B cell (primary cell): ENCODE measurements around the gene MAFG. TPM values are rescaled to one million over a fixed set of nuclear protein-coding genes. Genes with fewer than 3 reads are reported as not detected.

Experiments
- ATAC-seq: fragments of 200-7000 bp; cut with Tn5 transposase; one replicate; pipeline ENCODE4 v1.10.0; 2021; ENCODE audit warnings: low read depth, mild to moderate bottlenecking, moderate number of reproducible peaks, moderate library complexity
- CTCF ChIA-PET: fragments of 350-600 bp; sonication (Branson Sonifier 250); formaldehyde crosslinking; loops from one replicate; lab custom pipeline; 2021; ENCODE audit warnings: antibody characterized with exemption, inconsistent platforms; lab: Charles Lee
- POLR2A ChIA-PET: fragments of 350-600 bp; sonication (Branson Sonifier 250); formaldehyde crosslinking; loops from one replicate; lab custom pipeline; 2021; ENCODE audit warnings: antibody characterized with exemption; lab: Charles Lee
- DNase-seq: peaks from one replicate; pipeline ENCODE4 v3.0.0; 2013
- H2AFZ ChIP-seq: 2 replicates; pipeline ENCODE4 v1.6.1; 2012; ENCODE audit warnings: mild to moderate bottlenecking, low read depth, low read length; ENCODE audit not compliant: insufficient read depth, poor library complexity, severe bottlenecking
- H3K27ac ChIP-seq, 2 donors: 1 replicate in 1 of 2; 2 replicates in 1 of 2; pipeline ENCODE4 v1.5.1; 2012 to 2013; ENCODE audit warnings: low read length in 2 of 2, mild to moderate bottlenecking in 2 of 2, moderate library complexity in 1 of 2
- H3K27me3 ChIP-seq, 4 experiments: fragments of 200-600 bp in 1 of 4; sonication (generic) in 1 of 4; replicated peaks in 1 of 4; 1 replicate in 2 of 4; 2 replicates in 2 of 4; pipeline versions ENCODE4 v1.6.1 to v1.7.0; 2013 to 2016; ENCODE audit warnings: low read length in 3 of 4, mild to moderate bottlenecking in 2 of 4, mixed read lengths in 1 of 4, moderate library complexity in 1 of 4; ENCODE audit not compliant: insufficient read depth in 4 of 4, control insufficient read depth in 3 of 4; ENCODE audit errors: control extremely low read depth in 1 of 4
- H3K36me3 ChIP-seq, 2 experiments: replicated peaks in 1 of 2; 1 replicate in 1 of 2; 2 replicates in 1 of 2; pipeline versions ENCODE4 v1.6.1 to v1.7.1; 2013; ENCODE audit warnings: low read length in 1 of 2; ENCODE audit not compliant: insufficient read depth in 2 of 2, control insufficient read depth in 1 of 2; ENCODE audit errors: control extremely low read depth in 1 of 2, extremely low read depth in 1 of 2
- H3K4me1 ChIP-seq, 2 donors: fragments of 200-600 bp in 1 of 2; sonication (generic) in 1 of 2; 1 replicate in 1 of 2; 2 replicates in 1 of 2; pipeline versions ENCODE4 v1.5.1 to v1.6.1; 2013 to 2017; ENCODE audit warnings: low read length in 2 of 2; ENCODE audit not compliant: control insufficient read depth in 2 of 2, insufficient read depth in 2 of 2
- H3K4me2 ChIP-seq: replicated peaks from 2 replicates; pipeline ENCODE3; 2012; ENCODE audit warnings: mild to moderate bottlenecking, low read depth, low read length; ENCODE audit not compliant: poor library complexity, severe bottlenecking
- H3K4me3 ChIP-seq, 5 experiments: fragments of 200-600 bp in 1 of 5; sonication (generic) in 1 of 5; 1 replicate in 3 of 5; 2 replicates in 2 of 5; pipeline versions ENCODE4 v1.5.1 to v1.7.0; 2011 to 2016; ENCODE audit warnings: low read length in 4 of 5, mild to moderate bottlenecking in 4 of 5, low read depth in 2 of 5, control low read depth in 1 of 5, moderate library complexity in 1 of 5; ENCODE audit not compliant: insufficient read depth in 1 of 5; ENCODE audit errors: control extremely low read depth in 1 of 5, extremely low read depth in 1 of 5
- H3K79me2 ChIP-seq: fragments of 200-600 bp; sonication (generic); one replicate; pipeline ENCODE4 v1.6.0; 2016; ENCODE audit warnings: low read length; ENCODE audit not compliant: control insufficient read depth, insufficient read depth
- H3K9ac ChIP-seq: fragments of 200-600 bp; sonication (generic); 2 replicates; pipeline ENCODE4 v1.6.1; 2017; ENCODE audit warnings: mild to moderate bottlenecking, low read length, moderate library complexity
- H3K9me3 ChIP-seq, 3 donors: one replicate each; pipeline versions ENCODE4 v1.6.1 to v1.7.1; 2013; ENCODE audit warnings: low read length in 2 of 3; ENCODE audit not compliant: control insufficient read depth in 2 of 3, insufficient read depth in 1 of 3; ENCODE audit errors: control extremely low read depth in 1 of 3
- H4K20me1 ChIP-seq: 2 replicates; pipeline ENCODE4 v1.6.0; 2012; ENCODE audit warnings: mild to moderate bottlenecking, low read length; ENCODE audit not compliant: insufficient read depth, control insufficient read depth, poor library complexity, severe bottlenecking
- H3K27ac Mint-ChIP-seq: one replicate; pipeline ENCODE4 v1.8.0; 2021; ENCODE audit warnings: mixed read lengths
- H3K27me3 Mint-ChIP-seq: one replicate; pipeline ENCODE4 v1.8.0; 2021; ENCODE audit warnings: mixed read lengths
- H3K4me1 Mint-ChIP-seq: one replicate; pipeline ENCODE4 v1.8.0; 2021; ENCODE audit warnings: mixed read lengths
- H3K4me3 Mint-ChIP-seq: one replicate; pipeline ENCODE4 v1.8.0; 2021; ENCODE audit warnings: mixed read lengths
- H3K9me3 Mint-ChIP-seq: one replicate; pipeline ENCODE4 v1.8.0; 2022; ENCODE audit warnings: mixed read lengths; ENCODE audit not compliant: insufficient read depth
- CTCF ChIP-seq: fragments of 200-600 bp; IDR thresholded peaks from one replicate; pipeline ENCODE4 v1.8.0; 2022; ENCODE audit warnings: antibody characterized with exemption, mild to moderate bottlenecking
- EZH2 ChIP-seq: IDR thresholded peaks from 2 replicates; pipeline ENCODE4 v1.6.1; 2012; ENCODE audit warnings: borderline replicate concordance, low read depth, mild to moderate bottlenecking, moderate library complexity, low read length; ENCODE audit not compliant: insufficient read depth, poor library complexity, severe bottlenecking
- WGBS: methylation state at CpG from one replicate; pipeline ENCODE4 v1.1.5; 2013; ENCODE audit warnings: missing lambda C conversion rate; ENCODE audit not compliant: insufficient coverage; 5-methylcytosine and 5-hydroxymethylcytosine counted together
- intact Hi-C: fragments of 100-400 bp; cut with micrococcal nuclease; formaldehyde crosslinking; loops from one replicate; pipeline ENCODE4 v1.10.0; 2022
- polyA plus RNA-seq: library from polyadenylated mRNA; depleted of rRNA; stranded (reverse); fragments of >200 nt; gene quantifications from 2 replicates; pipeline ENCODE4 v1.2.3, GENCODE V29; 2012
- total RNA-seq, 2 donors: library from RNA; stranded (reverse); fragments of 120-200 nt in 1 of 2; gene quantifications; 1 replicate in 1 of 2; 2 replicates in 1 of 2; pipeline versions ENCODE4 v1.2.3 to v1.2.4, GENCODE V29; 2013 to 2022

Gene MAFG
- total and polyA plus RNA-seq, 2 donors (not counting 1 experiment from before 2014, with no cell fraction given) = 11.4 to 27.9 TPM

- Mint-ChIP-seq H3K4me1 (peaks cover 19% of the 10 kb centered on the region), H3K4me3 (peak overlapping the region; percentile 76), H3K27ac (no peak overlapping the region), H3K27me3 (no peaks in the 10 kb centered on the region), H3K9me3 (no peaks in the 10 kb centered on the region)
- Histone ChIP-seq H3K27me3 (no peaks in the 10 kb centered on the region), H3K9me3 (peaks cover 0 to 3% (median 0%) of the 10 kb centered on the region in 3 donors), H3K4me2 (peak overlapping the region; percentile 71), H3K36me3 (peaks cover 0 to 38% of the 10 kb centered on the region in 2 experiments), H3K9ac (no peak overlapping the region), H2AFZ (no peak overlapping the region), H3K27ac (peak overlapping the region in 1 of 2 donors; percentile 46), H4K20me1 (peaks cover 66% of the 10 kb centered on the region), H3K4me1 (peaks cover 14 to 25% of the 10 kb centered on the region in 2 donors), H3K4me3 (peak overlapping the region in 1 of 5 experiments; percentile 28), H3K79me2 (peaks cover 45% of the 10 kb centered on the region)
- DNase-seq (no peak), ATAC-seq (no peak)
- intact Hi-C loops = loop anchor here (1.0 to 2.0 kb wide), 4 partner anchors 15 to 111 kb away; partner anchors contain the start of genes ALYREF, ANAPC11, LRRC45 and MAFG
- TF ChIP-seq EZH2 (no peak), CTCF (no peak)
- POLR2A ChIA-PET = interaction anchor here (0.6 kb wide), 1 partner anchor 66 kb away, joined by 3 read pairs; no protein-coding TSS in a partner anchor
- WGBS = 87% methylated on average over 19 of the region's 19 CpGs
- CTCF ChIA-PET = interaction anchor here (1.3 kb wide), 1 partner anchor 16 kb away, joined by 3 read pairs; the partner anchor contains the start of gene MAFG
These were observed 15.6 kb downstream of the MAFG start for GRCh38 chr17:81911969-81912368.
